DOHH2 (cell line): Measurements from ENCODE around the gene IST1.

Experiments
- EZH2phosphoT487 ChIP-seq: fragments of 200-600 bp; sonication (generic); IDR thresholded peaks from 2 replicates; pipeline ENCODE4 v1.6.1; 2017; ENCODE audit warnings: borderline replicate concordance, mild to moderate bottlenecking, antibody characterized with exemption, low read length, moderate library complexity, mixed read lengths
- TF ChIP-seq, protein P1 (sequence below): fragments of 200-600 bp; sonication (generic); IDR thresholded peaks from one replicate; pipeline ENCODE4 v1.5.1; 2014; ENCODE audit warnings: antibody characterized with exemption, mild to moderate bottlenecking, low read depth, low read length; ENCODE audit not compliant: poor library complexity, severe bottlenecking

DNA sequence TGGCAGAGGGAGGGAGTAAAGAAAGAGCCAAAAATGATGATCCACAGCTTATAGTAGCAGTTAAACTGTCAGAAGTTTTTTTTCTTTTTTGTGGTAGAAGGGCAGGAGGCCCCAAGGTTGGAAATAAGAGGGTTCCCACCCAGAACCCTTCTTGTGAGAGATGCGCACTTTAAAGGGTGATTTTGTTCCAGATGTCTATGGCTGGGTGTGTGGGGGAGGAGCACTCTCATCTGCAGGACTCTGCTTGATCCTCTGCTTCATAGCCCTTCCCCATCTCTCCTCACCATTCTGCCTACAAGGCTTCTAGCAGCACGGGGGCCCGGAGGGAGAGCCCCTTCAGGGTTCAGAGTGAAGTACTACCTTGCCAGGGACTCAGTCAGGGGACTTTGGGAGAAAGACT lies 43.2 kb upstream of the IST1 start:
- TF ChIP-seq, protein P1, sequence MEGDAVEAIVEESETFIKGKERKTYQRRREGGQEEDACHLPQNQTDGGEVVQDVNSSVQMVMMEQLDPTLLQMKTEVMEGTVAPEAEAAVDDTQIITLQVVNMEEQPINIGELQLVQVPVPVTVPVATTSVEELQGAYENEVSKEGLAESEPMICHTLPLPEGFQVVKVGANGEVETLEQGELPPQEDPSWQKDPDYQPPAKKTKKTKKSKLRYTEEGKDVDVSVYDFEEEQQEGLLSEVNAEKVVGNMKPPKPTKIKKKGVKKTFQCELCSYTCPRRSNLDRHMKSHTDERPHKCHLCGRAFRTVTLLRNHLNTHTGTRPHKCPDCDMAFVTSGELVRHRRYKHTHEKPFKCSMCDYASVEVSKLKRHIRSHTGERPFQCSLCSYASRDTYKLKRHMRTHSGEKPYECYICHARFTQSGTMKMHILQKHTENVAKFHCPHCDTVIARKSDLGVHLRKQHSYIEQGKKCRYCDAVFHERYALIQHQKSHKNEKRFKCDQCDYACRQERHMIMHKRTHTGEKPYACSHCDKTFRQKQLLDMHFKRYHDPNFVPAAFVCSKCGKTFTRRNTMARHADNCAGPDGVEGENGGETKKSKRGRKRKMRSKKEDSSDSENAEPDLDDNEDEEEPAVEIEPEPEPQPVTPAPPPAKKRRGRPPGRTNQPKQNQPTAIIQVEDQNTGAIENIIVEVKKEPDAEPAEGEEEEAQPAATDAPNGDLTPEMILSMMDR: no peak
- TF ChIP-seq EZH2phosphoT487: no peak
